Lower leg skin (tissue), 4 donors: ENCODE results near the gene UBAP1. TPM values are rescaled to one million over a fixed set of nuclear protein-coding genes. Genes with fewer than 3 reads are reported as not detected.
"Not testable (repeated sequence)": the region's sequence is repeated elsewhere in the genome, so short reads cannot be mapped to it uniquely, and the experiment has no call there.

Experiments used
- DNase-seq, 2 donors: peaks; one replicate each; pipeline ENCODE4 v3.0.0-alpha.2; 2019; ENCODE audit warnings: low spot score in 2 of 2
- H3K4me3 ChIP-seq: fragments of 200-600 bp; sonication (generic); 2 replicates; pipeline ENCODE4 v1.5.1; 2017; ENCODE audit warnings: mild to moderate bottlenecking, low read depth; ENCODE audit not compliant: poor library complexity, severe bottlenecking
- POLR2A ChIP-seq, 2 donors: fragments of 450-650 bp; IDR thresholded peaks; one replicate each; pipeline ENCODE4 v1.6.1; 2016 to 2017; ENCODE audit warnings: antibody characterized with exemption in 2 of 2, mild to moderate bottlenecking in 1 of 2, moderate library complexity in 1 of 2
- WGBS, 2 donors: methylation state at CpG; one replicate each; pipeline ENCODE4 v1.1.5; 2018; 5-methylcytosine and 5-hydroxymethylcytosine counted together
- intact Hi-C: fragments of 100-400 bp; cut with DNase I; formaldehyde crosslinking; loops from one replicate; pipeline ENCODE4 v1.15.0; 2023; ENCODE audit warnings: low total_unique reads
- total RNA-seq, 4 donors: library from RNA; depleted of rRNA; stranded (reverse); fragments of >200 nt; gene quantifications; one replicate each; pipeline ENCODE4 v1.1.0, GENCODE V29; 2016
- TF ChIP-seq, protein P1 (sequence below), 3 donors: fragments of 450-650 bp; IDR thresholded peaks; one replicate each; pipeline ENCODE4 v1.5.1; 2016; ENCODE audit warnings: antibody characterized with exemption in 3 of 3, mild to moderate bottlenecking in 3 of 3, moderate library complexity in 2 of 3

Gene UBAP1
- total RNA-seq, 4 donors from 2014 or later: 40.0 to 63.7 (median 53.2) TPM

GRCh38 chr9:34289159-34289558 is 110.3 kb downstream of the UBAP1 start:
- no peak for DNase-seq
- TF ChIP-seq, protein P1, sequence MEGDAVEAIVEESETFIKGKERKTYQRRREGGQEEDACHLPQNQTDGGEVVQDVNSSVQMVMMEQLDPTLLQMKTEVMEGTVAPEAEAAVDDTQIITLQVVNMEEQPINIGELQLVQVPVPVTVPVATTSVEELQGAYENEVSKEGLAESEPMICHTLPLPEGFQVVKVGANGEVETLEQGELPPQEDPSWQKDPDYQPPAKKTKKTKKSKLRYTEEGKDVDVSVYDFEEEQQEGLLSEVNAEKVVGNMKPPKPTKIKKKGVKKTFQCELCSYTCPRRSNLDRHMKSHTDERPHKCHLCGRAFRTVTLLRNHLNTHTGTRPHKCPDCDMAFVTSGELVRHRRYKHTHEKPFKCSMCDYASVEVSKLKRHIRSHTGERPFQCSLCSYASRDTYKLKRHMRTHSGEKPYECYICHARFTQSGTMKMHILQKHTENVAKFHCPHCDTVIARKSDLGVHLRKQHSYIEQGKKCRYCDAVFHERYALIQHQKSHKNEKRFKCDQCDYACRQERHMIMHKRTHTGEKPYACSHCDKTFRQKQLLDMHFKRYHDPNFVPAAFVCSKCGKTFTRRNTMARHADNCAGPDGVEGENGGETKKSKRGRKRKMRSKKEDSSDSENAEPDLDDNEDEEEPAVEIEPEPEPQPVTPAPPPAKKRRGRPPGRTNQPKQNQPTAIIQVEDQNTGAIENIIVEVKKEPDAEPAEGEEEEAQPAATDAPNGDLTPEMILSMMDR (IDR thresholded peaks at IDR 0.05): no peak
- no peak for TF ChIP-seq POLR2A (IDR thresholded peaks at IDR 0.05)
- H3K4me3 ChIP-seq: no peak overlapping the region
- intact Hi-C loops: no loop called here
- WGBS, 2 donors: 96 to 98% methylated on average over 2 of the region's 2 CpGs

- TF ChIP-seq, protein P1 (IDR thresholded peaks at IDR 0.05): no peak
- TF ChIP-seq POLR2A (IDR thresholded peaks at IDR 0.05): no peak
- intact Hi-C loops: no loop called here
- H3K4me3 ChIP-seq: no peak overlapping the region
- DNase-seq: no peak
- WGBS, 2 donors: 87 to 88% methylated on average over 2 of the region's 2 CpGs
Measured at GRCh38 chr9:34291023-34291422, 112.2 kb downstream of the UBAP1 start.

- DNase-seq: no peak
- WGBS, 2 donors: 92 to 96% methylated on average over 2 of the region's 2 CpGs
- TF ChIP-seq POLR2A (IDR thresholded peaks at IDR 0.05): no peak
- TF ChIP-seq, protein P1 (IDR thresholded peaks at IDR 0.05): no peak
- no peak overlapping the region for H3K4me3 ChIP-seq
- intact Hi-C loops: no loop called here
Measured at GRCh38 chr9:34291423-34291822, 112.6 kb downstream of the UBAP1 start.

DNA sequence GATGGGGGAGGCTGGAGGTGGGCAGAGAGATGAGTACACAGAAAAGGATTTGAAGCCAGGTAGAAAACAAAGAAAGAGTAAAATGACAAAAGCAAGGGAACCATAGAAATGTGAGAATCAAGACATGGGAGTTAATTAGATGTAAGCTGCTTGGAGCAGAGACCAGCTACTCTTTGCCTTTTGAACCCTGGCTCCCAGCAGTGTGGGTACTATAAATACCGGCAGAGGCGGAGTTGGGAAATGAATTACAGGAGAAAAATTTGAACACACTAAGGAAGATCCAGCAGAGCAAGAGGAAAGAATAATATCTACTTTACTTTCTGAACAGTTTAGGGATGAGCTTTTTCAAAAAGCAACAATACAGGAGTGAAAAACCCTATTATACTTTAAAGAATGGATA is 113.7 kb downstream of the UBAP1 start:
- no peak for DNase-seq
- intact Hi-C loops: no loop called here
- H3K4me3 ChIP-seq: no peak overlapping the region

DNA sequence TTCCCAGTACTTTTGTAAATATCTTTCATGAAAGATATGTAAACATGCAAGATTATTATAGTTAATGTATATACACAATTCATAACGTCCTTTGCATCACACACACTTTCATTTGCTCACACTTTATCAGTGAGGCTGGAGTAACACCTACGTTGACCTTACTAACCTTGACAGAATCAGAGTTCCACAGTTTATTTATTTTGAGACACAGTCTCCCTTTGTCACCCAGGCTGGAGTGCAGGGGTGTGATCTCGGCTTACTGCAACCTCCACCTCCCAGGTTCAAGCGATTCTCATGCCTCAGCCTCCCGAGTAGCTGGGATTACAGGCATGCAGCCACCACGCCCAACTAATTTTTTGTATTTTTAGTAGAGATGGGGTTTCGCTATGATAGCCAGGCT is 122.2 kb downstream of the UBAP1 start:
- DNase-seq, intact Hi-C loops, H3K4me3 ChIP-seq: not testable (repeated sequence)
- WGBS, 2 donors: 91 to 94% methylated on average over 7 of the region's 7 CpGs

More for the DNA sequence above, 113.7 kb downstream of the UBAP1 start:
- TF ChIP-seq POLR2A (IDR thresholded peaks at IDR 0.05): no peak
- TF ChIP-seq, protein P1 (IDR thresholded peaks at IDR 0.05): no peak
- WGBS, 2 donors: 53 to 58% methylated on average over 2 of the region's 2 CpGs

Other genes with a start within 250 kb of the UBAP1 start
- gene UBAP2, start 130.2 kb upstream of the UBAP1 start, total RNA-seq: 10 to 100 TPM; 20.0 to 29.1 (median 28.6) TPM
- 10 to 100 TPM; 21.9 to 30.7 (median 26.8) TPM for gene DCAF12, start 52.3 kb upstream of the UBAP1 start, total RNA-seq
- gene KIF24, start 150.2 kb downstream of the UBAP1 start, total RNA-seq: 1 to 10 TPM in 2 of 4 donors, under 1 TPM in 2; 0.42 to 1.4 (median 0.99) TPM
- 10 to 100 TPM; 15.1 to 27.1 (median 20.2) TPM for gene NUDT2, start 150.5 kb downstream of the UBAP1 start, total RNA-seq
- 10 to 100 TPM in 1 of 4 donors, 1 to 10 TPM in 3; 4.3 to 13.6 (median 6.1) TPM for gene MYORG, start 197.9 kb downstream of the UBAP1 start, total RNA-seq